AG08396 (cell line): ENCODE measurements around the gene CATSPER3.
A peak's percentile ranks its signal among the peaks of the same experiment; 100 is the strongest.
"Not testable (repeated sequence)": the region's sequence is repeated elsewhere in the genome, so short reads cannot be mapped to it uniquely, and the experiment has no call there.

Experiments
- DNase-seq: peaks from one replicate; pipeline ENCODE4 v3.0.0; 2012; ENCODE audit warnings: low spot score, mixed read lengths

CATSPER3 gene

GRCh38 chr5:134975078-134975715, 7.5 kb downstream of the CATSPER3 start:
- no peak for DNase-seq

GRCh38 chr5:134975843-134976242, 8.1 kb downstream of the CATSPER3 start:
- no peak for DNase-seq

- no peak for DNase-seq
Observed at GRCh38 chr5:134976841-134977240, 9.1 kb downstream of the CATSPER3 start.

GRCh38 chr5:134979416-134979815, 11.7 kb downstream of the CATSPER3 start:
- DNase-seq = no peak

GRCh38 chr5:134982230-134982629, 14.5 kb downstream of the CATSPER3 start:
- no peak for DNase-seq

GRCh38 chr5:134989266-134989830, 21.6 kb downstream of the CATSPER3 start:
- DNase-seq = peak; percentile 13

- DNase-seq = not testable (repeated sequence)
Observed at GRCh38 chr5:134990183-134990582, 22.5 kb downstream of the CATSPER3 start.

GRCh38 chr5:134992148-134992547, 24.4 kb downstream of the CATSPER3 start:
- no peak for DNase-seq

- DNase-seq = no peak
Observed at GRCh38 chr5:134993161-134993560, 25.5 kb downstream of the CATSPER3 start.

GRCh38 chr5:134994560-134995156, 27.0 kb downstream of the CATSPER3 start:
- DNase-seq = no peak

- DNase-seq = no peak
Observed at GRCh38 chr5:134995850-134996402, 28.2 kb downstream of the CATSPER3 start.

- no peak for DNase-seq
Observed at GRCh38 chr5:134997015-134997414, 29.3 kb downstream of the CATSPER3 start.

- DNase-seq = not testable (repeated sequence)
Observed at GRCh38 chr5:134998068-134998467, 30.4 kb downstream of the CATSPER3 start.

GRCh38 chr5:135004376-135004775, 36.7 kb downstream of the CATSPER3 start:
- peak; percentile 3 for DNase-seq

GRCh38 chr5:135005076-135005475, 37.4 kb downstream of the CATSPER3 start:
- DNase-seq = no peak

- DNase-seq = no peak
Observed at GRCh38 chr5:135007305-135007704, 39.6 kb downstream of the CATSPER3 start.

GRCh38 chr5:135007749-135008363, 40.1 kb downstream of the CATSPER3 start:
- DNase-seq = no peak

- no peak for DNase-seq
Observed at GRCh38 chr5:135008556-135008955, 40.8 kb downstream of the CATSPER3 start.

- DNase-seq = no peak
Observed at GRCh38 chr5:135008981-135009735, 41.5 kb downstream of the CATSPER3 start.

GRCh38 chr5:135009736-135010501, 42.2 kb downstream of the CATSPER3 start:
- no peak for DNase-seq
